GM18873 (cell line): Measurements from ENCODE around the gene BDNF.
"Not testable (repeated sequence)": the region's sequence is repeated elsewhere in the genome, so short reads cannot be mapped to it uniquely, and the experiment has no call there.

Experiments
- ATAC-seq: cut with Tn5 transposase; IDR thresholded peaks from one replicate; pipeline ENCODE4 v1.9.1; 2021; ENCODE audit warnings: mild to moderate bottlenecking, moderate library complexity, moderate number of reproducible peaks; ENCODE audit not compliant: unreplicated experiment, low FRiP score

Gene BDNF

DNA sequence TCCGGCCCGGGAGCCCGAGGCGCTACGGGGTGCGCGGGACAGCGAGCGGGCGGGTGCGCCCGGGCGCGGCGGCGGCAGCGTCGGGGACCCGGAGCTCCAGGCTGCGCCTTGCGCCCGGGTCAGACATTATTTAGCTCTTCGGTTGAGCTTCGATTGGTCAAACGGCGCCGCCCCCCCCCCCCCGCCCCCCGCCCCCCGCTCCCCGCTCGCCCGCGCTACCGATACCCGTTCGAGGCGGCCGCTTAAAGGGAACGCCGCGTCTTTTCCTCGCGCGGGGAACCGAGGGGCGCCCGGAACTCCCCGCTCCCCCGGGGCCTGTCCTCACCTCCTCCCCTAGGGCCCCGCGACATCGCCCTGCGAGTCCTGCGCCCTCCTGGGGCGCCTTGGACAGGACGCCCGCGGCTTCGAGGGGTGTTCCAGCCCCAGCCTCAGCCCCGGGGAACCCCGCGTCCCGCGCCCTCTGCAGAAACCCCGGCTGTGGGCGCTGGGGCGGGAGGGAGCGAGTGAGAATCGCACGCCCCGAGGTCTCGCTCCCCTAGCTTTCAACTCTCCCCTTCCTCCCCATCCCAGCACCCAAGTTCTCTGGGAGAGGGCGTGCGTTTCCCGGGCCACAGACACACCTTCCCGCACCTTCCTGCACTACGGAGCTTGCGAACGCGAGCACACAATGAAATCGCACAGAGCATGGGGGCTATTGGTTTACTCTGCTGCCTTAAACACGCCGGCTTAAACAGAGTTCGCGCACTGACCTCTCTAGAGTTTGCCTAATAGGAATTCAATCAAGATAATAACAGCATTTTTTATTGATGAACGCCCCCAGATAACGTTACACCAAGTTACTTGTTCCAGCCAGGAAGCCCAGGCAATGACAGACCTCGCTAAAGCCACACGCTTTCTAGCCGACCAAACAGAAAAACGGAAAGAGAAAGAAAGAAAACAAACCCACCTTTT, at the start of gene BDNF:
TSS of gene BDNF (minus strand) at position 105 of the 951 bp plus-strand sequence. CDS start 41,891 bp downstream, outside the sequence.
- ATAC-seq = peak; percentile 24

DNA sequence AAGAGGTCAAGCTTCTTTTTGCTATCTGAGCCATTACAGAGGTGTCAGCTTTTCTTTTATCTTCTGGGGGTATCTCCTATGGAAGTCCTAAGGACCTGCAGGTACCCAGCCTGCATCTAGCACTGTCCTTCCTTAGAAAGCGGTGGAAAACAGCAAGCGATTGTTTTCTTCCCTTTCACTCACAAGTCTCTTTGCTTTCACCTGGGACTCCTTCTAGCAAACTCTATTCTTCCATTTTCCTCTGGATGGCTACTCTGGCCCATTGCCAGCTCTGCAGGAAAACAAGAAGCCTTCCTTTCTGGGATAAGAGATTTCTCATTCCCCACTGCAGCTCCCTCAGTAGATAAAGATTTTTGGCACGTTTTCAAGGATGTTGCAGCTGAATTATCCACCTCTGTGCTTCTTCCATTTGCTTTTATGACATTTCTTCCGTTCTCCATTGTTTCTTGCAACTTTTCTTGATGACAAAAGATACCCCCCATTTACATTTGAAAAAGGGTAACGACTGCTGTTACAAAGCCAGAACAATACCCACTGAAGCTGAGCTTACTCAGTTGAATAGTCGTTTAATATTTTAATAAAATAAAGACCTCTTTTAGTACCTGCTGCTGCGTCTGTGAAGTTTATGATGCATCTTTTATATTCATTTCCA, 40.2 kb upstream of the BDNF start:
- no peak for ATAC-seq

GRCh38 chr11:27735281-27735680, 35.0 kb upstream of the BDNF start:
- no peak for ATAC-seq

- ATAC-seq = not testable (repeated sequence)
These were observed 31.5 kb upstream of the BDNF start for GRCh38 chr11:27731803-27732202.

DNA sequence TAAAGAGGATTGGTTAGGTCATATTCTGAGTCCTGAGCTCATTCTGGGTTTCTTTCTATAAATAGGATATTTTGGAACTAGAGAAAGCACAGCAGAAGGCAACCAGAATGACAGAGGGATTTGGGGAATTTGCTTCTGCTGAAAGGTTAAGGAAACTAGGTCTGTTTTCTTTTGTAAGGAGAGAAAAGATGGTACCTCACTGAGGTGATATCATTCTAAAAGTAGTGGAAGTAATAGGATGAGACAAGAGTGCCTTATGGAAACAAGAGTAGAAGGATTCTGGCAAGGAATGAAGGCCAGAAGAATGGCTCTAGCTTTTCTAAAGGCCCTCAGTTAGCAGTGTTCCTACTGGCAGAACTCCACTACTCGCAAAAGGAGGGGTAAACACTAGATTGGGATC, 26.7 kb upstream of the BDNF start:
- ATAC-seq = no peak

GRCh38 chr11:27723687-27724086, 23.4 kb upstream of the BDNF start:
- no peak for ATAC-seq

GRCh38 chr11:27722953-27723344, 22.7 kb upstream of the BDNF start:
- no peak for ATAC-seq

- ATAC-seq = no peak
These were observed 22.1 kb upstream of the BDNF start for GRCh38 chr11:27722117-27722952.

DNA sequence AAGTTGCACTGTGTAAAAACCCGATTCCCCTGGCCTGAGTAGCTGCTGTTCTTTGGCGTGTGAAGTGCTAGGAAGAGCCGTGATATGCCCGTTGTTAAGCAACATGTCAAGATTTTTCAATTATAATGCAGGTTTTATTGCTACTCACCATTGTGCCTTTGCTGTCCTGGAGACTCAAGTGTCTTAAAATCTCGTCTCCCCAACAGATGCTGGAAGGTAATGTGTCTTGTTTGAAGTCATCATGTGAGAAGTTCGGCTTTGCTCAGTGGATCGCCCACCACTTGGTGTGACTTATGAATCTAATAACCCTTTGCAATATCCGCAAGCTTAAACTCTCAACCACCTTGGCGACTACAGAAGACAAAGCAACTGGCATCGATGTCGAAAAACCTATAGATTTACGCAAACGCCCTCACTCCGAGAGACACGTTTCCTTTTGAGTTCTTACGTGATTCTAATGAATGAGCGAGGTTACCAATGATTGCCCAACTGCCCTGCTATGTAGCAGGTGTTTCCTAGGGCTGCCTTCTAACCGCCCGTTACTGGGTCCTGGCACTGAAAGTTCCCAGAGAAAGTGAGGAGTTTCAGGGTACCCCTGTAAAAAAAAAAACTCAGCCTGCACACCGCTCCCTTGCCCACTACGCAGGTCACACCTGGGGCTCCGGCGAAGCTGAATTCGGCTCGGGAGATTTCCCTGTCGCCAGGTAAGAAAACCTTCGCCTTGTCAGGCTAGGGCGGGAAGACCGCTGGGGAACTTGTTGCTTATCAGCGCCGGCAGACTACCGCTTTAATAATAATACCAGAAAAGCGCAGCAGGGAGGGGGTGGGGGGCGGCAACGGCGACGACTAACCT, 21.2 kb upstream of the BDNF start:
- ATAC-seq = no peak

- no peak for ATAC-seq
These were observed 20.1 kb upstream of the BDNF start for GRCh38 chr11:27720277-27720830.

DNA sequence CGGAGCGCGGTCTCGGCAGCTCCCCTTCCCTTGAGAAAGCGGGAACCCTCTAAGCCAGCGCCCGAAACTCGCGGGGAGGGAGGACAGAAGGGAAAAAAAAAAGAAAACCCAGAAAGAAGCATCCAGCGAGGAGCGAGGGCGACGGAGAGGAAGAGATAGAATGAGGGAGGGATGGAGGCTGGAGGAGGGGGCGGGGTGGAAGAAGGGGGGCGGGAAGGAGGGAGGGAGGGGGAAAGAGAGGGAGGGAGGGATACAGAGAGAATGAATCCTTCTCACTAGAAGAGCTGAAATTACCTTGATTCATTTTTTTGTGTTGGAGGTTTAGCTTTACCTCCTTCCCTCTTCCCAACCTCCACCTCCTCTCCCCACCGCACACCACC, 19.3 kb upstream of the BDNF start:
- no peak for ATAC-seq

- no peak for ATAC-seq
These were observed 18.7 kb upstream of the BDNF start for GRCh38 chr11:27718863-27719545.

DNA sequence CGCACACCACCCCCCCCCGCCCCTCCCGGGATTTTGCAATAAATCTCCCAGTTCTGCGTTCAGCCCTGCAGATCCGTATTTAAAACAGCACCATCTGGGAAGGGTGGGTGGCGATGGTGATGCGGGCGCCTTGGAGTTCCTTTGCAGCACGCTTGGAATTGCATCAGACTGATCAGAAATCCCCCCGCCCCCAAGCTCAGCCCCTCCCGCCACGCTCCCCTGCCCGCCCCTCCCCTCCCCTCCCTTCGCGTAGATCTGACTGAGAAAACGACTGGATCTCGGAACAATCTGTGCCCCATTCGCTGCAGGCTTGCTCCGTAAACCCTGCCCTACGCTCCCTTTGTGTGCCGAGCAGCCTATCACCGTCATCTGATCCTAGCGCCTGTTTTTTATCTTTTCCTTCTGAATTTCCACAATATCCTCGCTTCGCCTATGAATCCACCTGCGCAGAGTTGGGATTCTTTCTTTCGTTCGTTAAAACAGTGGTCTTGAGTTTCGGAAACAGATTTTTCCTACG, 18.1 kb upstream of the BDNF start:
- no peak for ATAC-seq

DNA sequence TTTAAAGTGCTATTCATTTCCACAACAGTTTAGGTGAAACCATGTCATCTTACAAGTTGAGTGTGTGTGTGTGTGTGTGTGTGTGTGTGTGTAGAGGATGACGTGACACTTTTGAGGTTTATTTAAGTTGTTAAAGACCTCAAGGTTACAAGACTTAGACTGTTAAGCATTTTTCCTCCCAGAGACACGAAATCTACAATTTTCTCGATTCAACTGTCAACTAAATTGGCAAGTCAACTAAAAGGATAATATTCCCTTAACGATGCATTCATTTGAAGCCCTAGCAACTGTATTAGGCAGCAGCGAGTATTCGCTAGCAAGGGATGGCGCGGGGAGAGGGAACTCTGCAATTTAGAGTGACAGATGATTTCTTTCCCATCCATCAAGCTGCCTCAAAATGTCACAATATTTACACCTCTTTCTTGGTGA, 17.6 kb upstream of the BDNF start:
- ATAC-seq = no peak

- no peak for ATAC-seq
These were observed 17.1 kb upstream of the BDNF start for GRCh38 chr11:27717377-27717776.

- ATAC-seq = no peak
These were observed 16.6 kb upstream of the BDNF start for GRCh38 chr11:27716835-27717234.

DNA sequence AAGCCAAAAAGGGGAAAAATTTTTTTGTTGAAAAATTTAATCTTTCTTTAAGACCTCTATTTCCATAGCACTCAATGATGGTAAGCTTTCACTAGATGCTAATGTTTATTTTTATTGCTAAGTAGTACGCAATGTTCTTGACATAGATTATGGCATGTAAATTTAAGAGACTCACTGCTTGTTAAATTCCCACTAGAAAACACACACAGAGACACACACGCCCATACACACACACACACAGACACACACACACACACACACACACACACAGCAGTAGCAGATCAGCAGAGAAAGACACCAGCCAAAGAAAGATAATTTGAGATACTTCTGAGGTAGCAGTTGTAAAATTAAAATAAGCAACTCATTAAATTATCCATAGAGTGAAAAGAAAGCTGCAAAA, 16.0 kb upstream of the BDNF start:
- ATAC-seq = no peak

- no peak for ATAC-seq
These were observed 11.5 kb upstream of the BDNF start for GRCh38 chr11:27711725-27712124.

DNA sequence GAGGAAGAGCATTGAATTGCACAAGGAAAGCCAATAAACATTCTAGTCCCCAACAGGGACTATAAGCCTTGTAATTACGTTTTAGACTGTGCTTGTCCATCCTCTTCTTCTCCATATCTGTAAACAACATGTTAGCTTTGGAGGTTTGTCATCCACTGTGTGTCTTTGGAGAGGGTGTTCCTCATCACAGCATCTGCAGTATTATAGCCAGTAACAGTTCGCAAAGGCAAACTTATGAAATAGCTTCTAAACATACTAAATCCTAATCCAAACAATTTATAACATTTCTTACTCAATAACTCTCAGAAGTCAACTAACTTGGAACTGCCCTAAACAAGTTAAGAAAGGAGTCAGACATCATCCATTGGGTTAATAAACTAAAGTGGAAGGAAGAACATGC, 10.3 kb upstream of the BDNF start:
- ATAC-seq = no peak
